H9 (cell line): ENCODE data around the gene TTC12. TPM values are rescaled to one million over a fixed set of nuclear protein-coding genes. Genes with fewer than 3 reads are reported as not detected.

Experiments used
- DNase-seq: peaks from one replicate; pipeline ENCODE4 v3.0.0-alpha.2; 2017
- H2AFZ ChIP-seq: one replicate; pipeline ENCODE4 v1.6.1; 2013; ENCODE audit warnings: mild to moderate bottlenecking, low read length, control low read depth, moderate library complexity
- H2AK5ac ChIP-seq: 2 replicates; pipeline ENCODE4 v1.6.1; 2013; ENCODE audit warnings: low read length, control low read depth, mixed read lengths; ENCODE audit not compliant: insufficient read length
- H2BK120ac ChIP-seq: one replicate; pipeline ENCODE4 v1.6.1; 2013; ENCODE audit warnings: low read depth, mild to moderate bottlenecking, low read length, control low read depth, inconsistent platforms; ENCODE audit not compliant: poor library complexity, severe bottlenecking
- H2BK12ac ChIP-seq: 2 replicates; pipeline ENCODE4 v1.6.1; 2013; ENCODE audit warnings: low read length, control low read depth, mixed read lengths, low read depth; ENCODE audit not compliant: insufficient read length
- H2BK15ac ChIP-seq: 2 replicates; pipeline ENCODE4 v1.6.1; 2013; ENCODE audit warnings: low read depth, low read length, control low read depth
- H2BK20ac ChIP-seq: one replicate; pipeline ENCODE4 v1.6.1; 2013; ENCODE audit warnings: low read depth, mild to moderate bottlenecking, low read length, control low read depth, inconsistent platforms; ENCODE audit not compliant: poor library complexity, severe bottlenecking
- H2BK5ac ChIP-seq: 2 replicates; pipeline ENCODE4 v1.6.1; 2013; ENCODE audit warnings: low read length, control low read depth, mixed read lengths; ENCODE audit not compliant: insufficient read length
- H3K14ac ChIP-seq: 2 replicates; pipeline ENCODE4 v1.6.1; 2013; ENCODE audit warnings: low read length, control low read depth; ENCODE audit not compliant: insufficient read depth
- H3K18ac ChIP-seq: 2 replicates; pipeline ENCODE4 v1.6.1; 2013; ENCODE audit warnings: low read depth, mild to moderate bottlenecking, mixed read lengths, low read length, control low read depth; ENCODE audit not compliant: insufficient read length
- H3K23ac ChIP-seq: 2 replicates; pipeline ENCODE4 v1.6.1; 2013; ENCODE audit warnings: low read length, control low read depth, mixed read lengths, low read depth; ENCODE audit not compliant: insufficient read length
- H3K23me2 ChIP-seq: 2 replicates; pipeline ENCODE4 v1.6.1; 2013; ENCODE audit warnings: low read depth, mild to moderate bottlenecking, mixed read lengths, low read length, control low read depth; ENCODE audit not compliant: insufficient read length, poor library complexity, severe bottlenecking
- H3K27ac ChIP-seq: 2 replicates; pipeline ENCODE4 v1.5.1; 2013; ENCODE audit warnings: low read length, control low read depth, mixed read lengths, low read depth; ENCODE audit not compliant: insufficient read length
- H3K27me3 ChIP-seq: 2 replicates; pipeline ENCODE4 v1.6.1; 2013; ENCODE audit warnings: low read length, control low read depth, inconsistent platforms; ENCODE audit not compliant: insufficient read depth
- H3K4ac ChIP-seq: 2 replicates; pipeline ENCODE4 v1.6.1; 2013; ENCODE audit warnings: low read depth, mild to moderate bottlenecking, control low read depth, inconsistent platforms, low read length, moderate library complexity
- H3K4me1 ChIP-seq: 2 replicates; pipeline ENCODE4 v1.6.1; 2013; ENCODE audit warnings: low read length, control low read depth, inconsistent platforms; ENCODE audit not compliant: insufficient read depth
- H3K4me2 ChIP-seq: 2 replicates; pipeline ENCODE4 v1.6.1; 2013; ENCODE audit warnings: low read length, control low read depth, mixed read lengths; ENCODE audit not compliant: insufficient read length, insufficient read depth
- H3K56ac ChIP-seq: 2 replicates; pipeline ENCODE4 v1.6.1; 2013; ENCODE audit warnings: low read depth, mild to moderate bottlenecking, mixed read lengths, low read length, control low read depth; ENCODE audit not compliant: insufficient read length
- H3K79me1 ChIP-seq: 2 replicates; pipeline ENCODE4 v1.6.1; 2013; ENCODE audit warnings: low read depth, mild to moderate bottlenecking, moderate library complexity, low read length, control low read depth, inconsistent platforms; ENCODE audit not compliant: insufficient read depth, poor library complexity, severe bottlenecking
- H3K79me2 ChIP-seq: 2 replicates; pipeline ENCODE4 v1.6.1; 2013; ENCODE audit warnings: low read length, control low read depth, inconsistent platforms; ENCODE audit not compliant: insufficient read depth
- H3K9ac ChIP-seq: 2 replicates; pipeline ENCODE4 v1.6.1; 2013; ENCODE audit warnings: low read length, control low read depth, mixed read lengths; ENCODE audit not compliant: insufficient read length; ENCODE audit errors: extremely low read depth
- H3K9me3 ChIP-seq: one replicate; pipeline ENCODE4 v1.6.1; 2013; ENCODE audit warnings: low read depth, low read length, inconsistent platforms; ENCODE audit not compliant: control insufficient read depth
- H3T11ph ChIP-seq: one replicate; pipeline ENCODE4 v1.6.1; 2013; ENCODE audit warnings: mild to moderate bottlenecking, low read length, control low read depth, inconsistent platforms
- H4K20me1 ChIP-seq: one replicate; pipeline ENCODE4 v1.6.1; 2013; ENCODE audit not compliant: control insufficient read depth, insufficient read length, insufficient read depth
- H4K5ac ChIP-seq: 2 replicates; pipeline ENCODE4 v1.6.1; 2013; ENCODE audit warnings: low read depth, mild to moderate bottlenecking, mixed read lengths, low read length, control low read depth; ENCODE audit not compliant: insufficient read length
- H4K8ac ChIP-seq: replicated peaks from 2 replicates; pipeline ENCODE4 v1.6.1; 2013; ENCODE audit warnings: low read length, control low read depth, mixed read lengths, low read depth; ENCODE audit not compliant: insufficient read length
- H4K91ac ChIP-seq: 2 replicates; pipeline ENCODE4 v1.6.1; 2013; ENCODE audit warnings: low read depth, mild to moderate bottlenecking, moderate library complexity, mixed read lengths, low read length, control low read depth; ENCODE audit not compliant: insufficient read length
- H3K27ac Mint-ChIP-seq, 3 experiments: 2 replicates in 2 of 3; 3 replicates in 1 of 3; pipeline ENCODE4 v1.8.0; 2020 to 2021; ENCODE audit warnings: mixed read lengths in 3 of 3, mild to moderate bottlenecking in 1 of 3, moderate library complexity in 1 of 3
- H3K27me3 Mint-ChIP-seq: 2 replicates; pipeline ENCODE4 v1.8.0; 2021; ENCODE audit warnings: low read depth, mild to moderate bottlenecking, moderate library complexity, mixed read lengths
- H3K36me3 Mint-ChIP-seq, 3 experiments: 2 replicates in 2 of 3; 3 replicates in 1 of 3; pipeline ENCODE4 v1.8.0; 2020 to 2021; ENCODE audit warnings: low read depth in 3 of 3, mixed read lengths in 3 of 3; ENCODE audit not compliant: insufficient read depth in 1 of 3
- H3K4me1 Mint-ChIP-seq, 2 experiments: 2 replicates each; pipeline ENCODE4 v1.8.0; 2020; ENCODE audit warnings: mixed read lengths in 2 of 2
- H3K4me3 Mint-ChIP-seq, 2 experiments: 2 replicates in 1 of 2; 3 replicates in 1 of 2; pipeline ENCODE4 v1.8.0; 2020 to 2021; ENCODE audit warnings: mild to moderate bottlenecking in 2 of 2, mixed read lengths in 2 of 2, moderate library complexity in 1 of 2
- H3K9me3 Mint-ChIP-seq, 2 experiments: 2 replicates in 1 of 2; 3 replicates in 1 of 2; pipeline ENCODE4 v1.8.0; 2020; ENCODE audit warnings: mild to moderate bottlenecking in 2 of 2, mixed read lengths in 2 of 2, moderate library complexity in 1 of 2
- WGBS: extraction: QIAGEN DNeasy Blood & Tissue Kit; methylation state at CpG from one replicate; pipeline ENCODE4 v1.1.7; 2013; ENCODE audit warnings: missing lambda C conversion rate, low lambda C conversion rate, mixed read lengths; ENCODE audit not compliant: insufficient read length; ENCODE audit errors: extremely low coverage; 5-methylcytosine and 5-hydroxymethylcytosine counted together
- total RNA-seq: library from RNA; stranded (reverse); gene quantifications from 2 replicates; pipeline ENCODE4 v1.2.1, GENCODE V29; 2021
- TF ChIP-seq, protein P1 (sequence below): fragments of 200-600 bp; sonication (generic); conservative IDR thresholded peaks from 3 replicates; pipeline ENCODE4 v1.8.0; 2021; ENCODE audit warnings: antibody characterized with exemption, mild to moderate bottlenecking

The TTC12 gene
- total RNA-seq, 1 experiment from 2014 or later = 8.3 TPM

DNA sequence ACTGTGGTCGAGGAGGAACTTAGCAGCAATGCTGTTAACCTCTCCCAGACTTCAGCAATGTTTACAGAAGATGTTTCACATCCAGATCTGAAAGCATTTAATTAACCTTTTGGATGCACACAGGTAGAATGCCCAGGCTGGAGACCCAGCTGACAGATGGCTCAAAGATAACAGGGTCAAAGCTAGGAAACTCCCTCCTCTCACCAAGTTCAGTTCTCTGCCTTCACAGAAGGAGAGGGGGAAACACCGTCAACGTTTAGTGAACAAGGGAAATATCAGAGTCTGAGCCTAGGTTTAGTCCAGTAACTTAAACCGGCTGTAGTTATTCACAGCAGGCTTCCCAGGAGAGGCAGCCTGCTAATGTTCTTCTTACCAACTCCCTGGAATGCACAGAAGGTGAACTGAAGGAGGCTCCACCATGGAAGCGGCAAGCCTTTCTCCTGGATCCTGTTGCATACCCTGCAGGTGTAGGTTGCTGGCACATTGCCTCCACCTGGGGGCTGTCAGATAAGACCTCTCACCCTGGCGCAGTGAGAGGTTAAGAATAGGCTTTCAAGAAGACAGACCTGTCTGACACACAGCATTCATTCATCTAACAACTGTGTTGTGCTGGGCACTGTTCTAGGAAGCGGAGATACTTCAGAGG is 49.7 kb downstream of the TTC12 start:
- Histone ChIP-seq H3K27me3 (no peaks in the 10 kb centered on the region), H2BK12ac (no peak overlapping the region), H3K9me3 (no peaks in the 10 kb centered on the region), H2AFZ (no peak overlapping the region), H4K20me1 (no peaks in the 10 kb centered on the region), H3K56ac (no peak overlapping the region), H2BK15ac (no peak overlapping the region), H4K91ac (no peak overlapping the region), H3K79me2 (no peaks in the 10 kb centered on the region), H3K14ac (no peak overlapping the region), H3K9ac (no peak overlapping the region), H3K23me2 (no peaks in the 10 kb centered on the region), H3K23ac (no peak overlapping the region), H4K8ac (no peak overlapping the region), H3K4ac (no peak overlapping the region), H3K79me1 (no peaks in the 10 kb centered on the region), H3K18ac (no peak overlapping the region), H3K27ac (no peak overlapping the region), H2AK5ac (no peak overlapping the region), H4K5ac (no peak overlapping the region), H2BK5ac (no peak overlapping the region), H2BK20ac (no peak overlapping the region), H3T11ph (no peak overlapping the region), H2BK120ac (no peak overlapping the region), H3K4me1 (no peaks in the 10 kb centered on the region), H3K4me2 (no peak overlapping the region)
- Mint-ChIP-seq H3K4me1 (peaks cover 12 to 14% of the 10 kb centered on the region in 2 experiments), H3K27me3 (no peaks in the 10 kb centered on the region), H3K27ac (no peak overlapping the region), H3K4me3 (no peak overlapping the region), H3K36me3 (no peaks in the 10 kb centered on the region), H3K9me3 (no peaks in the 10 kb centered on the region)
- DNase-seq = no peak
- TF ChIP-seq, protein P1, sequence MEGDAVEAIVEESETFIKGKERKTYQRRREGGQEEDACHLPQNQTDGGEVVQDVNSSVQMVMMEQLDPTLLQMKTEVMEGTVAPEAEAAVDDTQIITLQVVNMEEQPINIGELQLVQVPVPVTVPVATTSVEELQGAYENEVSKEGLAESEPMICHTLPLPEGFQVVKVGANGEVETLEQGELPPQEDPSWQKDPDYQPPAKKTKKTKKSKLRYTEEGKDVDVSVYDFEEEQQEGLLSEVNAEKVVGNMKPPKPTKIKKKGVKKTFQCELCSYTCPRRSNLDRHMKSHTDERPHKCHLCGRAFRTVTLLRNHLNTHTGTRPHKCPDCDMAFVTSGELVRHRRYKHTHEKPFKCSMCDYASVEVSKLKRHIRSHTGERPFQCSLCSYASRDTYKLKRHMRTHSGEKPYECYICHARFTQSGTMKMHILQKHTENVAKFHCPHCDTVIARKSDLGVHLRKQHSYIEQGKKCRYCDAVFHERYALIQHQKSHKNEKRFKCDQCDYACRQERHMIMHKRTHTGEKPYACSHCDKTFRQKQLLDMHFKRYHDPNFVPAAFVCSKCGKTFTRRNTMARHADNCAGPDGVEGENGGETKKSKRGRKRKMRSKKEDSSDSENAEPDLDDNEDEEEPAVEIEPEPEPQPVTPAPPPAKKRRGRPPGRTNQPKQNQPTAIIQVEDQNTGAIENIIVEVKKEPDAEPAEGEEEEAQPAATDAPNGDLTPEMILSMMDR = no peak
- no CpG with 5 or more reads among the region's 7 CpGs for WGBS
